Vagina (tissue), 2 donors: ENCODE measurements around the gene ZMYND11. TPM values are rescaled to one million over a fixed set of nuclear protein-coding genes. Genes with fewer than 3 reads are reported as not detected.
A peak's percentile ranks its signal among the peaks of the same experiment; 100 is the strongest.

Experiments used
- DNase-seq, 2 donors: peaks; one replicate each; pipeline ENCODE4 v3.0.0-alpha.2; 2017; ENCODE audit errors: extremely low spot score in 2 of 2
- H3K27ac ChIP-seq: fragments of 200-600 bp; sonication (generic); one replicate; pipeline ENCODE4 v1.5.1; 2019
- H3K27me3 ChIP-seq: fragments of 200-600 bp; sonication (generic); one replicate; pipeline ENCODE4 v1.5.1; 2019
- H3K36me3 ChIP-seq, 2 donors: fragments of 200-600 bp; sonication (generic); one replicate each; pipeline ENCODE4 v1.5.1; 2017 to 2019
- H3K4me1 ChIP-seq: fragments of 200-600 bp; sonication (generic); one replicate; pipeline ENCODE4 v1.5.1; 2019
- H3K4me3 ChIP-seq, 2 donors: fragments of 200-600 bp; sonication (generic); 1 replicate in 1 of 2; 2 replicates in 1 of 2; pipeline ENCODE4 v1.5.1; 2016 to 2019
- H3K9me3 ChIP-seq: fragments of 200-600 bp; sonication (generic); one replicate; pipeline ENCODE4 v1.5.1; 2019
- CTCF ChIP-seq, 3 experiments: fragments of 450-650 bp in 2 of 3; fragments of 200-600 bp in 1 of 3; sonication (generic) in 1 of 3; IDR thresholded peaks; one replicate each; pipeline ENCODE4 v1.5.1; 2017 to 2019; ENCODE audit warnings: antibody characterized with exemption in 3 of 3, mild to moderate bottlenecking in 2 of 3, moderate library complexity in 2 of 3
- POLR2A ChIP-seq, 2 donors: fragments of 450-650 bp; IDR thresholded peaks; one replicate each; pipeline ENCODE4 v1.6.1; 2017; ENCODE audit warnings: antibody characterized with exemption in 2 of 2, mild to moderate bottlenecking in 2 of 2, moderate library complexity in 2 of 2
- POLR2AphosphoS5 ChIP-seq, 2 donors: sonication (generic); formaldehyde crosslinking; IDR thresholded peaks; one replicate each; pipeline ENCODE4 v1.9.0; 2017; ENCODE audit warnings: antibody characterized with exemption in 2 of 2, mild to moderate bottlenecking in 2 of 2, low read depth in 1 of 2; ENCODE audit not compliant: insufficient read depth in 1 of 2
- intact Hi-C: fragments of 100-400 bp; cut with DNase I; formaldehyde crosslinking; loops from one replicate; pipeline ENCODE4 v1.15.1; 2023
- total RNA-seq: library from RNA; depleted of rRNA; stranded (reverse); fragments of >200 nt; gene quantifications from one replicate; pipeline ENCODE4 v1.2.3, GENCODE V29; 2016

Gene ZMYND11
- total RNA-seq, 1 donor from 2014 or later: 46.4 TPM

- Histone ChIP-seq H3K27me3 (no peaks in the 10 kb centered on the region), H3K36me3 (no peaks in the 10 kb centered on the region), H3K4me3 (peak overlapping the region; percentile 72), H3K27ac (no peak overlapping the region), H3K9me3 (no peaks in the 10 kb centered on the region), H3K4me1 (peaks cover 35% of the 10 kb centered on the region)
- TF ChIP-seq POLR2A (IDR thresholded peaks at IDR 0.05): no peak
- TF ChIP-seq POLR2AphosphoS5 (IDR thresholded peaks at IDR 0.05; ENCODE audit: insufficient read depth in 1 of 2, low read depth in 1 of 2): no peak
- TF ChIP-seq CTCF (IDR thresholded peaks at IDR 0.05): no peak
- intact Hi-C loops: no loop called here
- DNase-seq: no peak
Measured at GRCh38 chr10:132946-133898, 2.0 kb upstream of the ZMYND11 start.

- H3K4me1 ChIP-seq: peaks cover 47% of the 10 kb centered on the region
- intact Hi-C loops: no loop called here
- peak overlapping the region; percentile 97 for H3K27ac ChIP-seq
- no peaks in the 10 kb centered on the region for H3K9me3 ChIP-seq
- H3K27me3 ChIP-seq: no peaks in the 10 kb centered on the region
- TF ChIP-seq CTCF (IDR thresholded peaks at IDR 0.05): no peak
- TF ChIP-seq POLR2AphosphoS5 (IDR thresholded peaks at IDR 0.05; ENCODE audit: insufficient read depth in 1 of 2, low read depth in 1 of 2): no peak
- TF ChIP-seq POLR2A (IDR thresholded peaks at IDR 0.05): no peak
- no peak for DNase-seq
- peak overlapping the region; percentile 72 for H3K4me3 ChIP-seq
- H3K36me3 ChIP-seq: no peaks in the 10 kb centered on the region
Measured at GRCh38 chr10:134247-135131, 766 bp upstream of the ZMYND11 start.

GRCh38 chr10:135601-136464, 578 bp downstream of the ZMYND11 start:
- H3K4me1 ChIP-seq: peaks cover 52% of the 10 kb centered on the region

GRCh38 chr10:136465-136762, 1.2 kb downstream of the ZMYND11 start:
- Histone ChIP-seq H3K9me3 (no peaks in the 10 kb centered on the region), H3K36me3 (no peaks in the 10 kb centered on the region), H3K4me1 (peaks cover 52% of the 10 kb centered on the region), H3K27me3 (no peaks in the 10 kb centered on the region), H3K4me3 (peak overlapping the region; percentile 72), H3K27ac (peak overlapping the region; percentile 97)
- intact Hi-C loops: no loop called here
- TF ChIP-seq POLR2AphosphoS5 (IDR thresholded peaks at IDR 0.05; ENCODE audit: insufficient read depth in 1 of 2, low read depth in 1 of 2) (no peak), CTCF (IDR thresholded peaks at IDR 0.05) (no peak), POLR2A (IDR thresholded peaks at IDR 0.05) (no peak)
- DNase-seq: no peak

More at GRCh38 chr10:135601-136464, 578 bp downstream of the ZMYND11 start:
- H3K27me3 ChIP-seq: no peaks in the 10 kb centered on the region
- TF ChIP-seq CTCF (IDR thresholded peaks at IDR 0.05) (no peak), POLR2A (IDR thresholded peaks at IDR 0.05) (no peak), POLR2AphosphoS5 (IDR thresholded peaks at IDR 0.05; ENCODE audit: insufficient read depth in 1 of 2, low read depth in 1 of 2) (peak in 1 of 2 donors; percentile 66)
- DNase-seq: no peak
- H3K9me3 ChIP-seq: no peaks in the 10 kb centered on the region
- intact Hi-C loops: no loop called here
- H3K36me3 ChIP-seq: no peaks in the 10 kb centered on the region
- H3K4me3 ChIP-seq: peak overlapping the region; percentile 72
- H3K27ac ChIP-seq: peak overlapping the region; percentile 97
